WI38 (cell line): ENCODE results near the gene MN1.

Source experiments
- H3K4me3 ChIP-seq: 2 replicates; pipeline ENCODE4 v1.5.1; 2011; ENCODE audit warnings: low read depth, mild to moderate bottlenecking, control low read depth, low read length
- CTCF ChIP-seq: IDR thresholded peaks from 2 replicates; pipeline ENCODE4 v1.5.1; 2012; ENCODE audit warnings: low read depth, mild to moderate bottlenecking, control low read depth, low read length

The MN1 gene

DNA sequence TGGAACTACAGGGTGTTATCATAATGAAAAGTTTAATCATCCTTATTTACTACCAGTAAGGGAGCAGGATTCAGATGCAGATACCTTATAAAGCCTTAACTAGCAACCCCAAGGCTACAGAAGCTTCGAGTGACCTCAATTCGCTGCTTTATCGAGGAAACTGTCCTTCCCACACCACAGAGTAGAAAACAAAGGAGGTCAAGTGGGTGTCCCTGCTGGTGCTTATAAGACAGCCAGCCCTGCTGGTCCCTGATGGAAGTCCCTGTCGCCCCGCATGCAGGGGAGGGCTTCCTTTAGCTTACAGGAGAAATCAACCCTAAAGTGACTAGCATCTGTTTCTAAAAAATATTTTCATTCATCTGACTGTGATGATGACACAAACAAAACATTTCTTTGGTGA, 7.3 kb downstream of the MN1 start:
- no peak overlapping the region for H3K4me3 ChIP-seq

GRCh38 chr22:27793576-27793975, 8.0 kb downstream of the MN1 start:
- H3K4me3 ChIP-seq, result no peak overlapping the region

More for the DNA sequence above, 7.3 kb downstream of the MN1 start:
- no peak for TF ChIP-seq CTCF

DNA sequence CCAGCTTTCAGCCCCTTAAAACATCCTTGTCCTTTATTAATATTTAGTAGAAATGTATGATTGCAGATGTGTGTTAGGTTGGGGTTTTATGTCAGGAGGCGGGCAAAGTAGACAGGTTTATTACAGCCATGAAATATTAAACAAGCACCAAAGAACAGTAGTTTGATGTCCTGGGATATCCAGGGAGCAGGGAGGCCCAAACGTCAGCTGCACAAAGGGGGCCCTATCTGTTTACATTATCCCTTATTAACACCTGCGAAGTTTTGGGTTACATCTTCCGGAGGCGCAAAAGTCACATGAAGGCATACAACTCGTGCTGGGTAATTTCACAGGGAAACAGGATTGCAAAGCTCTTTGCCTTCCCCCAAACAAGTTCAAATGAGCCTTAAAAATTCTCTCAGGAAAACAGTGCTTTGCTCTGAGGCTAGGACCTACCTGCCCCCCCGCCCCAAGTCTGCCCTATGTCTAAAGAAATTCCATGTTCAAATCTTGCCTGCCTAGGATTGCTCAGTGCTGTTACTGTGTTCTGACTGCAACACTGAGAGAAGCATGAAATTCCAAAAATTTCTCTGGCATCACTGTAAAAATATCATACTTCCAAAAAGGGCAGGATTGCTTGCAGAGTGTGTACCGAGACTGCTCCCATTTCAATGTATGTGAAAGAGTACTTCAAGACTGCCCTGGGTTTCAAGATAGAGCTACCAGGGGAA, 8.9 kb downstream of the MN1 start:
- TF ChIP-seq CTCF, result no peak

More at GRCh38 chr22:27793576-27793975, 8.0 kb downstream of the MN1 start:
- no peak for TF ChIP-seq CTCF

GRCh38 chr22:27791859-27792241, 9.7 kb downstream of the MN1 start:
- TF ChIP-seq CTCF, result no peak
- H3K4me3 ChIP-seq, result no peak overlapping the region

More for the DNA sequence above, 8.9 kb downstream of the MN1 start:
- no peak overlapping the region for H3K4me3 ChIP-seq

- no peak overlapping the region for H3K4me3 ChIP-seq
- no peak for TF ChIP-seq CTCF
These were observed 10.2 kb downstream of the MN1 start for GRCh38 chr22:27791159-27791858.

DNA sequence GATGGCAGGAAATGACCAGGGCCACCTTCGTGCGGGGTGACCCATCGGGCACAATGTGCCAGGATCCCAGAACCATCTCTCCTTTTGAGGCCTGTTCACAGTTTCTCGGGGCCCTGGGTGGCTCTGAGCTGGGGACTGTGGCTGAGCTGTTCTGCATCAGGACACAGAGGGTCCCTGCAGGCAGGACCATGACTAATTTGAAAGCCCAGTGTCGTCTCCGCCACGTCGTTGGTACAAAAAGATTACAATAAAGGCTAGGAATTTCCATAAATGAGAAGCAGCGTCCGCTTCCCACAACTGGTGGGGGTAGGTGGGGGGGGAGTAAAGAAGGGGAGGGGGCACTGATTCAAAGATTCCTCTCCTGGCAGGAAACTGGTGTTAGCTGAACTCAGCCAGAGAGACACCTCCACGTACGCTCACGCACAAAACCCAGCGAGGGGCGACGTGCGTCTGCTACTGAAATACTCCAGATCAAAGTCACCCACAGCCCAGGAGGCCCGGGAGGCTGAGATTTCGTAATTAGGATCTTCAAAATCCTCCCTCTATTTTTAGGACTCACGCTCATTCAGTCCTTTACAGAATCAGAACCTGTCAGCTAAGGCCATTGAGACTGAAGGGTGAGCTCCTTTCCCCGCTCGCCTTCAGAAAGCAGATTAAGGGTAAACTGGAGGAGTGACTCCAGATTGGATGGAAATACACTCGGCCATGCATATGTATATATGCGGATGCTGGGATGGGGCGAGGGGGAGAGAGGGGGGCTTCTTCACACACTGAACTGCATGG, 11.0 kb downstream of the MN1 start:
- no peak overlapping the region for H3K4me3 ChIP-seq
- no peak for TF ChIP-seq CTCF
